Ammon's horn (tissue), 1 donor: ENCODE results near the gene HIRIP3.
A peak's percentile ranks its signal among the peaks of the same experiment; 100 is the strongest.

ENCODE experiments used
- DNase-seq: peaks from one replicate; pipeline ENCODE4 v3.0.0-alpha.2; 2016; ENCODE audit warnings: low spot score

The HIRIP3 gene

DNA sequence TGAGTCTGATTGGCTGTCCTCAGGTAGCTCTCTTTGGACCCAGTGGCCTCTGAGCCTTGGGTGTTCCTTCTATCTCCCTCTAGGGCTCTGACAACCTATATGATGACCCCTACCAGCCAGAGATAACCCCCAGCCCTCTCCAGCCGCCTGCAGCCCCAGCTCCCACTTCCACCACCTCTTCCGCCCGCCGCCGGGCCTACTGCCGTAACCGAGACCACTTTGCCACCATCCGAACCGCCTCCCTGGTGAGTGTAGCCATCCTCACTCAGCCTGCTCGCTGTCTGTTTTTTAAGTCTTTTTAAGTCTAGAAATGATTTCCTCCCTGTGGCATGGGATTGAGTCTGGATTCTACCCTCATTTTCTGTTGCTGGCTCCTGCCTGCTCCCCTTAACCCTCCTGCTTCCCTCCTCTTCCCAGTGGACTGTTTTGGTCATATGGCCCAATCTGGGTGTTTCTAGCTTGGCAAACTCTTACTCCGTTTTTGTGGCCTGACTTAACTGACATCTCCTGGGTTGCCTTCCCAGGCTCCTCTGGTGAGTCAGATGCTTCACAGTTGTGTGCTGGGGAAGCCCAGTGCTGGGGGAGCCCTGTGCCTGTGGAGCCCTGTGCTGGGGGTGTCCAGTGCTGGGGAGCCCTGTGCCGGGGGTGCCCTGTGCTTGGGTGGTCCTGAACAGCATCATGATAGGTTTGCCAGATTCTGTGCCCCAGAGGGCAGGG, 11.8 kb downstream of the HIRIP3 start:
- no peak for DNase-seq

DNA sequence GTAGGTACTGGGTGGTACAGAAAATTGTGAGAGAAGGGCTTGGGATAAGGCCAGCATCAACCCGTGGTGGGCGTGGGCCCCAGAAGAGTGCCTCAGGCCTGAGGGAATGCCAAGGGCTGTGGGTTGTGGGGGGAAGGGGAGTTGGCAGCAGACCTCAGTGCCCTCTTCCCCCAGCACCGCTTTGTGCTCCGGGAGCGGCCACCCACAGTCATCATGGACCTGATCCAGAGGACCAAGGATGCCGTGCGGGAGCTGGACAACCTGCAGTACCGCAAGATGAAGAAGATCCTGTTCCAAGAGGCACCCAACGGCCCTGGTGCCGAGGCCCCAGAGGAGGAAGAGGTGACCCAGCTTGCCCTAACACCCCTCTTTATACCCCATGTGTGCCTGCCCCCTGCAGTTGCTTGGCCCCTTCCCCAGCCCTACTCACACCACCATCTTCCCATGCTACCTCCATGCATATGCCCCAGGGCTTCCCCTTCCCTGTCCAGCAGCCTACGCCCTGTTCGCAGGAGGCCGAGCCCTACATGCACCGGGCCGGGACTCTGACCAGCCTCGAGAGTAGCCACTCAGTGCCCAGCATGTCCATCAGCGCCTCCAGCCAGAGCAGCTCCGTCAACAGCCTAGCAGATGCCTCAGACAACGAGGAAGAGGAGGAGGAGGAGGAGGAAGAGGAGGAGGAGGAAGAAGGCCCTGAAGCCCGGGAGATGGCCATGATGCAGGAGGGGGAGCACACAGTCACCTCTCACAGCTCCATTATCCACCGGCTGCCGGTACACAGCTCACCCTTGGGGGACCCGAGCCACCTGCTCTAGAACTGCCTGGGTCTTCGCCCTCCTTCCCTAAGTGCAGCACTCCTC, 12.6 kb downstream of the HIRIP3 start:
- DNase-seq: no peak

DNA sequence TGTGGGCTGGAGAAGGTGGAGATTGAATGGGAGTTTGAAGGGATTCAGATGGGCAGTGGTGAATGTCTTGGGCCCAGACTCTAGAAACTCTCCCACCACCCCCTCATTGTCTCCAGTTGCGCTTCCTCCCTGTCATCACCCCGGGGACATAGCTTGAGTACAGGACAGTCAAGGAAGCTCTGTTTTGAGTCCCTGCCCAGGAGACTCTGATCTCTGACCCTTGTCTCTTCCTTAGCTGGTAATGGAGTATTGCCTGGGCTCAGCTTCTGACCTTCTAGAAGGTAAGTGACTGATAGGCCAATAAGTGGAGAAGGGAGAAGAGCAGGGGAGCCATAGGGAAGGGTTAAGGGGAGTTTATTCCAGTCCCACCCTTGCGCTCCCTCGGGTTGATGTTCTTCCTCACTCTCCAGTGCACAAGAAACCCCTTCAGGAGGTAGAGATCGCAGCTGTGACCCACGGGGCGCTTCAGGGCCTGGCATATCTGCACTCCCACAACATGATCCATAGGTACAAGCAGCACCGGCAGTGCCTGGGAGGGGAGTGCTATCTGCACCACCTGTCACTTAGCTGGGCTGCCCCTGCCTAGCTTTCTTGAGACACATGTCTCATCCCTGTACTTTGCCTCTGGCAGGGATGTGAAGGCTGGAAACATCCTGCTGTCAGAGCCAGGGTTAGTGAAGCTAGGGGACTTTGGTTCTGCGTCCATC, 16.7 kb downstream of the HIRIP3 start:
- DNase-seq: no peak

DNA sequence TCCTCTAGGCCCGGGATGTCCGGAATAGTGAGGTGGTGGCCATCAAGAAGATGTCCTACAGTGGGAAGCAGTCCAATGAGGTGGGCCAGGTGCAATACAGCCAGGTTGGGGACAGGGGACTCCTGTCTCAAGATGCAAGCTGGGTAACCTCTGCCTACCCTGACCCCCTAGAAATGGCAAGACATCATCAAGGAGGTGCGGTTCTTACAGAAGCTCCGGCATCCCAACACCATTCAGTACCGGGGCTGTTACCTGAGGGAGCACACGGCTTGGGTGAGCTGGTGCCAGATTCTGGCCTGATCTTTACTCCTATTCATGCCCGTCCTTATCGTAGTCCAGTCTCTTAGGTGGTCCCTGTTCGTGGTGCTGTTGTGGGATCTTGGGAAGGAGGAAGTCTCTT, 17.3 kb downstream of the HIRIP3 start:
- no peak for DNase-seq

DNA sequence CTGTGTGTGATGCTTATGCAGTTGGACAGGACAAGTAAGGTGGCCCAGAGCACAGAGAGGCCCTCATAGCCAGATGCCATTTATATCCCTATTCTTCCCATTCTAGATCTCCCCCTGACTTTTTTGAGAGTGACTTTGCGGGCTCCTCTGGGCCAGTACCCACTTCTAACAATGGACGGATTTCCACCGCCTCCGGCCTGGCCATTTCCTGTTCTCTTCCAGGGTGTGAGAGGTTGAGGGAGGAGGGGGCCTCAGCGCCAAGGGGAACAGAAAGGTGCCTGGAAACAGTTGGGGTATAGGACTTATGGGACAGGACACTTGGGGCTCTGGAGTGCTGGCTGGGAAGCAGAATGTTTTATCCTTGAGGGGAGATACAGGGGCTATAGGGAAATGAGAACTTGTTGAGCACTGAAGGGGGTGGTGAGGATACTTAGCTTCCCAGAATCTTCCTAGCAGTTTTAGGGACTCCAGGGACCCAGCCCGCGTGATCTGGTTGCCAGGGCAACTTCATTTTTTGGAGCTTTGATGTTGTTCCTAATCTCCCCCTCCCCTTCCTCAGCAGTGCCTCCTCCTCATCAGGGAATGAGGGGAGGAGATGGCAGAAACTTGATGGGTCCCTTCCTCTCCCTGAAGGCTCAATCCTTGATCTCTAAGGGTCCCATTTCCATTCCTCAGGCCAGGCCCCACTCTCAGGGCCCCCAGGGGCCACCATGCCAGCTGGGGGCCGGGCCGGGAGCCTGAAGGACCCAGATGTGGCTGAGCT, 18.2 kb downstream of the HIRIP3 start:
- DNase-seq: no peak

DNA sequence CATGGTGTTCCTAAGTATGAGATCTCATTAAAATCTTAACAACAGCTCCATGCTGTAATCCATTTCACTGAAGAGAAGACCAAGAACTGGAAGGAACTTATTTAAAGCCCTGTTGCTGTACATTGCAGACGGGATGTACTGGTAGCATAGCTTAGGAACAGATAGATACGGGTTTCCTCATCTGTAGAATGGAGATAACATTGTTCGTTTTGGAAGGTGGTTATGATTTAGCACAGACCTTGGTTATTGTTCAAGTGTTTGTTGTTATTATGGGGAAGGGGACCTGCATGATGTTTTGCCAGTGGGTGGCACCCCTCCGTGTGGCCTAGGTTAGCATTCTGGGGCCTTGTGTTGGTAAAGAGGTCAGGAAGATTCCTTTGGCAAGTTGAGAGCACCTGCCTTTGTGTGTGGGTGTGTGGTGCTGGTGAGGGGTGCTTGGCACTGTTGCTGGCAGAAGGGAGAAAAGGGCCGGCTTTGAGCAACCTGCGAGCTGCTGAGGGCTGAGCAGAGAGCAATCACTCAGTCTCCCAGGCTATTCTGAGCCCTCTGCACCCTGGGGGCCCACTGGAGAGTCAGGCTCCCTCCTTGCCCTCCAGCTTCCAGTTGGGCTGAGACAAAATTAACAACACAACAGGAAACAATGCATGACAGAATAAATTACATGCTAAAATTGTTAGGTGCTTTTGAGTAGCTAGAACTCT, 19.5 kb downstream of the HIRIP3 start:
- DNase-seq: no peak

DNA sequence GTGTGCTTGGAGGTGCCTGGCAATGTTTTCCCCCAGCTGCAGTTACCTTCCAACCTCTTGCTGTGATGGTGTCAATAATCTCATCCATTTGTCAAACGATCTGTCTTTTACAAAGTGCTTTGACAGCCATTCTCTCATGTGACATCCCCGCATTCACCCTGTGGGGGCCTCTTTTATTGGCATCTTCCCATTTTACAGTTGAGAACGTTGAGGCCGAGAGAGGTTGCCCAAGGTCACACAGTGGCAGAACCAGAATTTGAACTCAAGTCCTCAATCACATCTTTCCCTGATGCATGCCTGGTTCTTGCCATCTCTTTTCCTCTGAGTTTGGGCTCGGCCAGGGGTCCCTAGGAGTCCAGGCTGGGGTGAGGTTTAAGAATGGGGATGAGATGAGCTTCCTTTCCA, 20.3 kb downstream of the HIRIP3 start:
- DNase-seq: no peak

DNA sequence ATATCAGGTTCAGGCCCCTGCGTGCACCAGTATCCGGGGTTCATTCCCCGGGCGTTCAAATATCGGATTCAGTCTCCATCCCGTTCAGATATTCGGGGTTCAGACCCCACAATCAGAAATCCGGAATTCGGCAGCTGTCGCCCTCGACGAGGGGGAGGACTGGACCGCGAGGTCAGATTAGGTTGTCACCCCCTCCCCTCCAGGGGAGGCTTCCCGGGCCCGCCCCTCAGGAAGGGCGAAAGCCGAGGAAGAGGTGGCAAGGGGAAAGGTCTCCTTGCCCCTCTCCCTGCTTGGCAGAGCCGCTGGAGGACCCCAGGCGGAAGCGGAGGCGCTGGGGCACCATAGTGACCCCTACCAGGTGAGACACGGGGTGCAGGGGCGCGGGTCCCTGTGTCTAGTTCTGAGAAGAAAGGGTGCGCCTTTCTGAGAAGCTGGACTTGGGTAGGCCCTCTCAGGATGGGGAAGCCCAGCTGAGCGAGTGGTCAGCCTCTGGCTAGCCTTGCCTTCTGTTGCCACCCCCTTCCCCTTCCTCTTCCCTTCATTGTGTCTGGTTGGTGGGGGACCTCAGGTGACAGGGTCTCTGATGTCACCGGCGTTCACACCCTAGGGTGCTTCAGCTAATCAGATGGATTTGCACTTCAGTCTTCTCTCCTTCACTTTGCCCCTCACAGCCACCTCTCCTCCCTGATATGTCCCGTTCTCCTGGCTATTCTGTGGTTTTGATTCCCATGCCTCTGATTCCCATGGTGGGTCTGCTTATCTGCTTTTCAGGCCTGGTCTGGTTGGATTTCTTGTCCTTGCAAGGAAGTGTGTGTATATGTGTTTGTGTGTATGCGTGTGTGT, 20.9 kb downstream of the HIRIP3 start:
- DNase-seq: no peak

DNA sequence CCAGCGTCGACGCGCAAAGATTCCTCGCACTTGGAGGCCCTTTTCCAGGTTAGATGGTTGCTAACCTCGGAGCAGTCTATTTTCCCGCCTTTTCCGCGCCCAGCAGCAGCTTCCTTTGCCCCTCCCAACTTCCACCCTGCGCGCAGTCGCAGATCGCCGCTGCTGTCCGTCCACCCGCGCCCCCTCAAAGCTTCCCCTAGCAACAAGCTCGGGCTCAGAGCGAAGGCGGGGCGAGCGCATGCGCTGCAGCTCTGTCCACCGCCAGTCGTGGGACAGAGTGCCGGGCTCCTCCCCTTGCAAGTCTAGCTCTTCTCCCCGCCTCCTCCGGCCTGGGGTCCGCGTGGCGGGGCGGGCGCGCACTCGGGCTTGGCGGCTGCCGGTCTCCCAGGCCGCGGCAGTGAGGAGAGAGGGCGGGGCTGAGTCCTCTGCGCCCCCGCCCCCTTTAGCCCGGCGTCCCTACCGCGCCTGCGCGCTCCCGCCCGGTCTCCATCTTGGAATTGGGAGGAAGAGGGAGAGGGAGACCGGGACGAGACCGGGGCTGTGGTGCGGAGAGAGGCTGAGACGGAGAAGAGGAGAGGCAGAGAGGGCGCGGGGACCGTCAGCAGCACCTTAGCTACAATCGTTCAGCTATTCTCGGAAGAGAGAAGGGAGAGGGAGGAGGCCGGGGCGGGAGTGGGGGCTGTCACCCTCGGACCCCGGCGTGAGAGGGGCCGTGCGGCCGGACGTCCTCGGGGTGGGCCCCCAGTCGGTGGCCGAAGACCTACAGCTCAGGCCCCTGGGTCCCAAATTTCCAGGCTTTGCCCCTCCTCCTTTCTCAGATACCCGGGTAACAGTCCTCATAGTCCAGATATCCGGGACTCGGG, 21.8 kb downstream of the HIRIP3 start, which contains the start of gene TAOK2:
TSS of gene TAOK2 (plus strand) at position 485 of the 863 bp plus-strand sequence. CDS start 3,905 bp downstream, outside the sequence.
- peak; percentile 99 for DNase-seq

DNA sequence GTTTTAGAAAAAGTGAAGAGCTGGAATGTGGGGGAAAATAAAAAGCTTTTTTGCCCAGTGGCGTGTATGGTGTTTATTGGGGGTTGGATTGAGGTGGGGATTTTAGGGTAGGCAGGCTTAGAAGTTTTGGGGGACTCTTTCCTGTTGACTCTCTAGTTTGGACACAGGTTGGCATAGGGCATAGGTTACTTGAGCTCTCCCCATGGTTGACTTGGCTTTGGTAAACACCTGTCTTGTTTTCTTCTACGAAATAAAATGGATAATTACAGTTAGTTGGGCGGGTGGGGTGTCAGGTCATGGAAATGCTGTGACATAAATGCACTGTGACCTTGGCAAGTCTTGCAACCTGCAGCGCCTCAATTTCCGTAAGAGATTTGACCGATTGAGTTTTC, 22.4 kb downstream of the HIRIP3 start:
- DNase-seq: no peak

DNA sequence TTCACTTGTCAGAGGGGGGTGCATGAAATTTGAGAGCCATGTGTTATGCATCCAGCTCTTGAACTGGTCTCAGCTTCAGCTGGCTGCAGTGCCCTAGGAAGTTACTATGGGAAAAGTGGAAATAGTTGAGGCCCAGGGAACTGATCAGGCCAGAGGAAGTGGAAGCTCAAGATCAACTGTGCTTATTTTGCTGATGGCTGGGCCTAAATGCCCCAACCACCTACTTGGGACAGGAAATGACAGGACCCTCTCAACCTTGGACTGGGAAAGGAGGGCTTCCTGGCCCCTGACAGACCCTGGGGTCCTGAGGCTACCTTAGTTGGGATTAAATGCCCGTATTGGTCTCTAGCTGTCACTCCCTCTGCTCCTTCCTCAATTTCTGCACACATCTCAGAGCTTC, 22.9 kb downstream of the HIRIP3 start:
- no peak for DNase-seq

DNA sequence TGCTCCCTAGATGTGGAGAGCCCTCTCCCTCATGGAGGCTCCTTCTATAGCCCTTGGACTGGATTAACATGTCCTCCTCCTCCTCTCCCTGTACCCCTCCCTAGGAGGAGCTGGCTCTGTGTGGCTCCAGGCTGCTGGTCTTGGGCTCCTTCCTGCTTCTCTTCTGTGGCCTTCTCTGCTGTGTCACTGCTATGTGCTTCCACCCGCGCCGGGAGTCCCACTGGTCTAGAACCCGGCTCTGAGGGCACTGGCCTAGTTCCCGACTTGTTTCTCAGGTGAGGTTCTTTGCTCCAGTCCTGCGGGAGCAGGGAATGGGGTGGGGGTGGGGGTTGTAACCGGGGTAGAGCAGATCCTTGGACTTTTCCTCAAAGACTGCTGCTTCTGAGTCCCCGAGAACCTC, 24.1 kb downstream of the HIRIP3 start:
- no peak for DNase-seq

DNA sequence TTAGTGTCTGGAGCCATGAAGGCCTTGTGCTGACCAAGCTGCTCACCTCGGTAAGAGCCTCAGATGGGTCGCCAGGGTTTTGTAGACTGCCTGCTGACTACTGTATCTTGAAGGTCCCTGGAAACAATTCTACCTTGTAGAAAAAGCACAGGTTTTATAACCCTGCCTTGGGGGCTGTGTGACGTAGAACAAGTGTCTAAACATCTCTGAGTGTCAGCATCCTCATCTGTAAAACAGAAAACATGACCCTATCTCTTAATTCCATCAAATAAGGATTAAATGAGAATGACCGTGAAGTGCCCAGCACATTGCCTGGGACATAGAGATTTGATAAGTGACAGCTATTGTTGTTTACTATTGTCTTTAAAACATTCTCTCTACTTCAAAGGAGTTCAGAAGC, 27.2 kb downstream of the HIRIP3 start:
- no peak for DNase-seq

DNA sequence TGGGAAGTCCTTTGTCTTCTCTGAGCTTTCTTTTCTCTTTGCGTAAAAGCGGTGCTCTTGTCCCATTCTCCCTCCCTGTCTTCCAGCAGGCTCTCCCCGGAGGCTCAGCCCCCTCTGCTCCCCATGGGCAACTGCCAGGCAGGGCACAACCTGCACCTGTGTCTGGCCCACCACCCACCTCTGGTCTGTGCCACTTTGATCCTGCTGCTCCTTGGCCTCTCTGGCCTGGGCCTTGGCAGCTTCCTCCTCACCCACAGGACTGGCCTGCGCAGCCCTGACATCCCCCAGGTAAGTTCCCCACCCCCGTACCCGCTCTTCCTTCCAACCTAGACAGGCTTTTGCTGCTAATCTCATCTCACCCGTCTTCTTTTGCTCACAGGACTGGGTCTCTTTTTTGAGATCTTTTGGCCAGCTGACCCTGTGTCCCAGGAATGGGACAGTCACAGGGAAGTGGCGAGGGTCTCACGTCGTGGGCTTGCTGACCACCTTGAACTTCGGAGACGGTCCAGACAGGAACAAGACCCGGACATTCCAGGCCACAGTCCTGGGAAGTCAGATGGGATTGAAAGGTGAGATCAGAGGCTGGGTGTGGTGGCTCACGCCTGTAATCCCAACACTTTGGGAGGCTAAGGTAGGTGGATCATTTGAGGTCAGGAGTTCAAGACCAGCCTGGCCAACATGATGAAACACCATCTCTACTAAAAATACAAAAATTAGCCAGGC, 32.2 kb downstream of the HIRIP3 start:
- DNase-seq: no peak

DNA sequence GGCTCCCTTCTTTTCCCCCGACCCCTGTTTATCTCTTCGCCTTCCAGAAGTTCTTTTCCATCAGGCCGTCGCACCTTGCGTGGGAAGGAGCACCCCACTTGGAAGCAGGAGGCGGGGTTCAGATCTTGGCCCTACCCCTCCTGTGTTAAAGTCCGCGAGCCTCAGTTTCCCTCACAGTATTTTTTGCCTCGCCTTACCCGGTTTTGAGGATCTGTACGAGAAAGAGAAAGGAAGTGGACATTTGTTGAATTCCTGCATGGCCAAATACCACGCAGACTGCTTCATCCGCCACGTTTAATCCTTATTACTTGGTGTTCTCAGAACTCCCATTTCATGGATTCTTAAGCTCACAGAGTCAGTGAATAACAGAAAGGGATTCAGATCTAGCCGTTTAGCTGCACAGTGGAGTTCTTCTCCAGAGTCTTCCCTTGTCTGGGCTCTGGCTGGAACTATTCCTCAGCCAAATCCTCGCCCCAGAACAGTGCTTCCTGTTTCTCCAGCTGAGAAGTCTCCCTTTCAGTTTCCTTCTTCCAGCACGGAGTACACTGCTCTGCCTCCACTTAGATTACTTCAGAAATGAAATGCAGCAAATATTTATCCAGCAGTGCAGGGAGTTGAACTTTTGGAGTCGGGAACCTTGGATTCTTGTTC, 32.9 kb downstream of the HIRIP3 start:
- DNase-seq: peak; percentile 51

DNA sequence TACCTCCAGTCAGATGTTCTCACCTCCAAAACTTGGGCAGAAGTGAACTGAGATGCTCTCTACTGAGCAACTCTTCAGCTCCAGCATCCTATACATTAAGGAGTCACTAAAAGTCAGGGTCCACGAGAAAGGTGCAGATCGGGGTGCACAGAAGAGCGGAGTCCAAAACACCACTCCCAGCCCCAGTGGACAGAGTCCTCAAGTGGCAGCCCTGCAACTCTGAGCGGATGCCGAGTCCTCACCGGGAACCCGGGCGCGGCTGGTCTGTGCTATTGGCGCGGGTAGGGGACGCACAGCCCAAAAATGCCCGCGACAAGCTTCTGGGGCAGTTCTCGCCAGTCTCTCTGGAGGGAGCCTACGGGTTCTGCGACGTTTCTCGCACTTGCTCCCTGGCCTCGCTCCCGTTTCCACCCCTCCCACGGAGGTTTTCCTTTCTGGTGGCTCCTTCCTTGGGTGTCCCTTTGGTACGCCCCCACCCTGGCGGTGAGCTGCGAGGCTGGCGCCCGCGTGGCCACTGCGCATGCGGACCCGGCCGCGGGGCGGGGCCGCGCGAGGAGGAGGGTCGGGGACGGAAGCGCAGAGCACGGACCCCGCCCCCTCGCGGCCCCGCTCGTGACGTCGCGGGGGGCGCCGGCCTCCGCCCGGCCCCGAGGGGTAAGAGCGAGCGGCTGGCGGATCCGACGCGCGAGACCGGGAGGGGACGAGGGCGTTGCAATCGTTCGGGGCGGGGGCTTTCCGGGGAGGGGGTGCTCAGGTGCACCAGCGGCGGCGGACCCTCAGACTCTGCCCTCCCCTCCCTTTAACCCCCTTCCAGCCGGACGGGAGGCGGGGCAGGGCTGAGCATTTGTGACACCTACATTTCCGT, 33.7 kb downstream of the HIRIP3 start, which contains the start of gene TMEM219:
TSS of gene TMEM219 (plus strand) at position 601 of the 865 bp plus-strand sequence. CDS start 1,065 bp downstream, outside the sequence.
- peak; percentile 90 for DNase-seq

DNA sequence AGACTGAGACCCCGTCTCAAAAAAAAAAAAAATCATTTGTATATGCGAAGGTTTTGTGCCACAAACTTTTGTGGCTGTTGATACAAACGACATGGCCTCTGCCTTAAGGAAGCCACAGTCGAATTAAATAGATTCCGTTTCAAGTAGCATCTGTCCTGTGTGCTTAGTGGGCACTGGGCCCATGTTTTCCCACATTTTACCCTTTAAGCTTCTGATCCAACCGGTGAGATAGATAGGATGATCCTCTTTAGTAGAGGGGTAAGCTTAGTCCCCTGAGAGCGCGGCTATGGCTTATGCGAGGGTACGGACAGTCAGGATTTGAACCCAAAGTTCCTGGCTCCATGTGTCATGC, 34.3 kb downstream of the HIRIP3 start:
- no peak for DNase-seq
